Karpas-422 (cell line): ENCODE results near the gene P3H3. TPM values are rescaled to one million over a fixed set of nuclear protein-coding genes. Genes with fewer than 3 reads are reported as not detected.

Experiments
- DNase-seq: peaks from one replicate; pipeline ENCODE4 v3.0.0-alpha.2; 2015
- H2AFZ ChIP-seq: fragments of 200-600 bp; sonication (generic); 2 replicates; pipeline ENCODE4 v1.6.1; 2014; ENCODE audit warnings: antibody characterized with exemption, low read length, mixed read lengths
- H3K27ac ChIP-seq: fragments of 200-600 bp; sonication (generic); 2 replicates; pipeline ENCODE4 v1.5.1; 2014; ENCODE audit warnings: mild to moderate bottlenecking, low read length, moderate library complexity
- H3K27me3 ChIP-seq: fragments of 200-600 bp; sonication (generic); 2 replicates; pipeline ENCODE4 v1.6.1; 2014; ENCODE audit warnings: low read length, mixed read lengths
- H3K36me3 ChIP-seq: fragments of 200-600 bp; sonication (generic); 2 replicates; pipeline ENCODE4 v1.6.1; 2014; ENCODE audit warnings: low read length, mixed read lengths; ENCODE audit not compliant: insufficient read depth
- H3K4me1 ChIP-seq: fragments of 200-600 bp; sonication (generic); 2 replicates; pipeline ENCODE4 v1.6.1; 2014; ENCODE audit warnings: mild to moderate bottlenecking, low read length, mixed read lengths
- H3K4me2 ChIP-seq: fragments of 200-600 bp; sonication (generic); 2 replicates; pipeline ENCODE4 v1.6.1; 2014; ENCODE audit warnings: low read length, low read depth, mild to moderate bottlenecking; ENCODE audit not compliant: poor library complexity, severe bottlenecking
- H3K4me3 ChIP-seq: fragments of 200-600 bp; sonication (generic); 2 replicates; pipeline ENCODE4 v1.5.1; 2014; ENCODE audit warnings: mild to moderate bottlenecking, antibody characterized with exemption, low read length, mixed read lengths
- H3K79me2 ChIP-seq: fragments of 200-600 bp; sonication (generic); 2 replicates; pipeline ENCODE4 v1.6.1; 2014; ENCODE audit warnings: mild to moderate bottlenecking, low read length, mixed read lengths
- H3K9ac ChIP-seq: fragments of 200-600 bp; sonication (generic); 2 replicates; pipeline ENCODE4 v1.6.0; 2014; ENCODE audit warnings: low read length
- H3K9me2 ChIP-seq: fragments of 200-600 bp; sonication (generic), shearing (Covaris generic); replicated peaks from 2 replicates; pipeline ENCODE4 v1.6.0; 2014; ENCODE audit warnings: mild to moderate bottlenecking, low read length, moderate library complexity; ENCODE audit not compliant: insufficient read depth
- H3K9me3 ChIP-seq: fragments of 300-700, 200-600 bp; sonication (generic); 2 replicates; pipeline ENCODE4 v1.6.1; 2014; ENCODE audit warnings: low read length, mixed read lengths
- H4K20me1 ChIP-seq: fragments of 200-600 bp; sonication (generic); 2 replicates; pipeline ENCODE4 v1.6.1; 2014; ENCODE audit warnings: mild to moderate bottlenecking, antibody characterized with exemption, low read length, low read depth; ENCODE audit not compliant: insufficient read depth
- total RNA-seq: library from RNA; depleted of rRNA; stranded (reverse); fragments of >200 nt; shearing (Covaris generic); gene quantifications from 2 replicates; pipeline ENCODE4 v1.2.3, GENCODE V29; 2014; ENCODE audit warnings: low replicate concordance

P3H3 gene
- total RNA-seq, 1 experiment from 2014 or later = 3.1 TPM

- no peak for DNase-seq
- H3K27ac ChIP-seq = no peak overlapping the region
- H3K9ac ChIP-seq = no peak overlapping the region
- no peaks in the 10 kb centered on the region for H3K79me2 ChIP-seq
- no peaks in the 10 kb centered on the region for H4K20me1 ChIP-seq
- H3K4me3 ChIP-seq = no peak overlapping the region
- no peaks in the 10 kb centered on the region for H3K9me2 ChIP-seq
- no peaks in the 10 kb centered on the region for H3K9me3 ChIP-seq
- H2AFZ ChIP-seq = no peak overlapping the region
- no peaks in the 10 kb centered on the region for H3K36me3 ChIP-seq
- no peak overlapping the region for H3K4me2 ChIP-seq
- H3K4me1 ChIP-seq = peaks cover 14% of the 10 kb centered on the region
- H3K27me3 ChIP-seq = no peaks in the 10 kb centered on the region
Observed at GRCh38 chr12:6822426-6823135, 5.6 kb upstream of the P3H3 start.

- H3K4me2 ChIP-seq = no peak overlapping the region
- H4K20me1 ChIP-seq = no peaks in the 10 kb centered on the region
- no peaks in the 10 kb centered on the region for H3K36me3 ChIP-seq
- H3K9me3 ChIP-seq = no peaks in the 10 kb centered on the region
- no peak overlapping the region for H3K9ac ChIP-seq
- no peak overlapping the region for H3K27ac ChIP-seq
- H3K4me3 ChIP-seq = no peak overlapping the region
- H3K79me2 ChIP-seq = no peaks in the 10 kb centered on the region
- no peaks in the 10 kb centered on the region for H3K9me2 ChIP-seq
- no peak for DNase-seq
- H2AFZ ChIP-seq = no peak overlapping the region
- no peaks in the 10 kb centered on the region for H3K27me3 ChIP-seq
- H3K4me1 ChIP-seq = peaks cover 19% of the 10 kb centered on the region
Observed at GRCh38 chr12:6823182-6824084, 4.8 kb upstream of the P3H3 start.

DNA sequence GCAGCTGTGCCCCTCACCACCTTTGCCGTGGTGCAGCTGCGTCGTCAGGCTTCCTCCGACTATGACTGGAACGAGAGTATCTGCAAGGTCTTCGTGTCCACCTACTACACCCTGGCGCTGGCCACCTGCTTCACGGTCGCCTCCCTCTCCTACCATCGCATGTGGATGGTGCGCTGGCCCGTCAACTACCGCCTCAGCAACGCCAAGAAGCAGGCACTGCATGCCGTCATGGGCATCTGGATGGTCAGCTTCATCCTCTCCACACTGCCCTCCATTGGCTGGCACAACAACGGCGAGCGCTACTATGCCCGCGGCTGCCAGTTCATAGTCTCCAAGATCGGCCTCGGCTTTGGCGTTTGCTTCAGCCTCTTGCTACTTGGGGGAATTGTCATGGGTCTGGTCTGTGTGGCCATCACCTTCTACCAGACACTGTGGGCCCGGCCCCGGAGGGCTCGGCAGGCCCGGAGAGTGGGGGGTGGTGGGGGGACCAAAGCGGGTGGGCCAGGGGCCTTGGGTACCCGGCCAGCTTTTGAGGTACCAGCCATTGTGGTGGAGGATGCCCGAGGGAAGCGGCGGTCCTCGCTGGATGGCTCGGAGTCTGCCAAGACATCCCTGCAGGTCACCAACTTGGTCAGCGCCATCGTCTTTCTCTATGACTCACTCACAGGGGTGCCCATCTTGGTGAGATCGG, 4.0 kb upstream of the P3H3 start:
- DNase-seq = no peak
- Histone ChIP-seq H3K9me2 (no peaks in the 10 kb centered on the region), H3K4me3 (no peak overlapping the region), H3K27me3 (no peaks in the 10 kb centered on the region), H3K4me2 (no peak overlapping the region), H3K9ac (no peak overlapping the region), H4K20me1 (no peaks in the 10 kb centered on the region), H2AFZ (no peak overlapping the region), H3K79me2 (no peaks in the 10 kb centered on the region), H3K9me3 (no peaks in the 10 kb centered on the region), H3K36me3 (no peaks in the 10 kb centered on the region), H3K27ac (no peak overlapping the region), H3K4me1 (peaks cover 26% of the 10 kb centered on the region)

- Histone ChIP-seq H3K9ac (no peak overlapping the region), H3K4me2 (no peak overlapping the region), H3K4me3 (no peak overlapping the region), H4K20me1 (no peaks in the 10 kb centered on the region), H3K79me2 (no peaks in the 10 kb centered on the region), H3K27ac (no peak overlapping the region), H3K36me3 (no peaks in the 10 kb centered on the region), H2AFZ (no peak overlapping the region), H3K27me3 (no peaks in the 10 kb centered on the region), H3K4me1 (peaks cover 33% of the 10 kb centered on the region), H3K9me2 (no peaks in the 10 kb centered on the region), H3K9me3 (no peaks in the 10 kb centered on the region)
- DNase-seq = no peak
Observed at GRCh38 chr12:6824901-6825381, 3.3 kb upstream of the P3H3 start.

- peaks cover 38% of the 10 kb centered on the region for H3K4me1 ChIP-seq
Observed at GRCh38 chr12:6825398-6826124, 2.6 kb upstream of the P3H3 start.

GRCh38 chr12:6826125-6826733, 2.0 kb upstream of the P3H3 start:
- no peaks in the 10 kb centered on the region for H3K36me3 ChIP-seq
- no peak overlapping the region for H3K27ac ChIP-seq
- H3K4me1 ChIP-seq = peaks cover 33% of the 10 kb centered on the region
- no peaks in the 10 kb centered on the region for H3K9me3 ChIP-seq
- H3K27me3 ChIP-seq = no peaks in the 10 kb centered on the region
- H2AFZ ChIP-seq = no peak overlapping the region
- H3K4me3 ChIP-seq = no peak overlapping the region
- no peak overlapping the region for H3K9ac ChIP-seq
- no peaks in the 10 kb centered on the region for H3K79me2 ChIP-seq
- no peak for DNase-seq
- no peak overlapping the region for H3K4me2 ChIP-seq
- H3K9me2 ChIP-seq = no peaks in the 10 kb centered on the region
- H4K20me1 ChIP-seq = no peaks in the 10 kb centered on the region

More at GRCh38 chr12:6825398-6826124, 2.6 kb upstream of the P3H3 start:
- Histone ChIP-seq H3K9me3 (no peaks in the 10 kb centered on the region), H2AFZ (no peak overlapping the region), H3K27me3 (no peaks in the 10 kb centered on the region), H3K4me2 (no peak overlapping the region), H3K9me2 (no peaks in the 10 kb centered on the region), H3K79me2 (no peaks in the 10 kb centered on the region), H3K9ac (no peak overlapping the region), H3K4me3 (no peak overlapping the region), H3K36me3 (no peaks in the 10 kb centered on the region), H3K27ac (no peak overlapping the region), H4K20me1 (no peaks in the 10 kb centered on the region)
- peak; percentile 90 for DNase-seq

- no peak overlapping the region for H2AFZ ChIP-seq
- no peak overlapping the region for H3K4me2 ChIP-seq
- H3K4me1 ChIP-seq = peaks cover 38% of the 10 kb centered on the region
- no peaks in the 10 kb centered on the region for H3K9me3 ChIP-seq
- H4K20me1 ChIP-seq = no peaks in the 10 kb centered on the region
- H3K9ac ChIP-seq = peak overlapping the region; percentile 8
- H3K27me3 ChIP-seq = no peaks in the 10 kb centered on the region
- DNase-seq = peak; percentile 44
- H3K9me2 ChIP-seq = no peaks in the 10 kb centered on the region
- no peaks in the 10 kb centered on the region for H3K36me3 ChIP-seq
- H3K27ac ChIP-seq = no peak overlapping the region
- no peak overlapping the region for H3K4me3 ChIP-seq
- H3K79me2 ChIP-seq = no peaks in the 10 kb centered on the region
Observed at GRCh38 chr12:6826734-6827436, 1.3 kb upstream of the P3H3 start.
